CD14-positive monocyte (primary cell): Measurements from ENCODE around the gene TAC4. TPM values are rescaled to one million over a fixed set of nuclear protein-coding genes. Genes with fewer than 3 reads are reported as not detected.

Source experiments
- DNase-seq, 3 donors: peaks; one replicate each; pipeline ENCODE4 v3.0.0-alpha.2; 2011 to 2022
- H2AFZ ChIP-seq: 2 replicates; pipeline ENCODE4 v1.6.0; 2012; ENCODE audit warnings: mild to moderate bottlenecking, low read depth, low read length, inconsistent platforms; ENCODE audit not compliant: insufficient read depth, poor library complexity, severe bottlenecking
- H3K27ac ChIP-seq, 2 donors: 1 replicate in 1 of 2; 2 replicates in 1 of 2; pipeline ENCODE4 v1.5.1; 2012 to 2013; ENCODE audit warnings: low read length in 2 of 2, control low read depth in 1 of 2, inconsistent platforms in 1 of 2, low read depth in 1 of 2, mild to moderate bottlenecking in 1 of 2
- H3K27me3 ChIP-seq, 2 donors: one replicate each; pipeline versions ENCODE4 v1.6.0 to v1.6.1; 2011 to 2013; ENCODE audit warnings: low read length in 2 of 2; ENCODE audit not compliant: control insufficient read depth in 2 of 2, insufficient read depth in 2 of 2
- H3K36me3 ChIP-seq, 2 donors: replicated peaks in 1 of 2; 1 replicate in 1 of 2; 2 replicates in 1 of 2; pipeline versions ENCODE4 v1.5.1 to v1.6.1; 2012 to 2013; ENCODE audit warnings: low read length in 2 of 2, control low read depth in 1 of 2, inconsistent platforms in 1 of 2, mild to moderate bottlenecking in 1 of 2; ENCODE audit not compliant: insufficient read depth in 2 of 2, control insufficient read depth in 1 of 2
- H3K4me1 ChIP-seq, 2 donors: 1 replicate in 1 of 2; 2 replicates in 1 of 2; pipeline versions ENCODE4 v1.5.1 to v1.6.1; 2012 to 2013; ENCODE audit warnings: low read length in 2 of 2, control low read depth in 1 of 2, inconsistent platforms in 1 of 2, mild to moderate bottlenecking in 1 of 2, moderate library complexity in 1 of 2; ENCODE audit not compliant: insufficient read depth in 2 of 2, control insufficient read depth in 1 of 2
- H3K4me2 ChIP-seq: replicated peaks from 2 replicates; pipeline ENCODE3; 2012; ENCODE audit warnings: low read length, moderate library complexity, mild to moderate bottlenecking; ENCODE audit not compliant: poor library complexity, severe bottlenecking; ENCODE audit errors: extremely low read depth
- H3K4me3 ChIP-seq, 3 experiments: fragments of 200-600 bp in 1 of 3; sonication (generic) in 1 of 3; replicated peaks in 1 of 3; 1 replicate in 2 of 3; 2 replicates in 1 of 3; pipeline ENCODE4 v1.5.1; 2011 to 2013; ENCODE audit warnings: low read length in 3 of 3, mild to moderate bottlenecking in 3 of 3, control low read depth in 2 of 3, low read depth in 2 of 3, inconsistent platforms in 1 of 3, moderate library complexity in 1 of 3
- H3K79me2 ChIP-seq: 2 replicates; pipeline ENCODE4 v1.6.0; 2012; ENCODE audit warnings: mild to moderate bottlenecking, control low read depth, inconsistent platforms, low read length, moderate library complexity; ENCODE audit not compliant: insufficient read depth
- H3K9ac ChIP-seq: 2 replicates; pipeline ENCODE4 v1.6.0; 2017; ENCODE audit warnings: low read length, mild to moderate bottlenecking; ENCODE audit not compliant: insufficient read depth, poor library complexity, severe bottlenecking
- H3K9me3 ChIP-seq, 2 donors: replicated peaks in 1 of 2; 1 replicate in 1 of 2; 2 replicates in 1 of 2; pipeline versions ENCODE4 v1.5.1 to v1.6.1; 2012 to 2013; ENCODE audit warnings: low read length in 2 of 2, control low read depth in 1 of 2; ENCODE audit not compliant: control insufficient read depth in 1 of 2, insufficient read depth in 1 of 2
- H4K20me1 ChIP-seq: 2 replicates; pipeline ENCODE4 v1.6.0; 2012; ENCODE audit warnings: mild to moderate bottlenecking, low read length, control low read depth, moderate library complexity; ENCODE audit not compliant: insufficient read depth
- H3K27ac Mint-ChIP-seq, 7 donors: one replicate each; pipeline ENCODE4 v1.8.0; 2020; ENCODE audit warnings: mild to moderate bottlenecking in 7 of 7, mixed read lengths in 7 of 7, moderate library complexity in 6 of 7, inconsistent platforms in 2 of 7
- H3K27me3 Mint-ChIP-seq, 3 donors: one replicate each; pipeline ENCODE4 v1.8.0; 2021 to 2022; ENCODE audit warnings: low read depth in 3 of 3, mild to moderate bottlenecking in 3 of 3, mixed read lengths in 3 of 3, moderate library complexity in 3 of 3, inconsistent platforms in 1 of 3
- H3K36me3 Mint-ChIP-seq, 2 donors: one replicate each; pipeline ENCODE4 v1.8.0; 2020; ENCODE audit warnings: mixed read lengths in 2 of 2, inconsistent platforms in 1 of 2, mild to moderate bottlenecking in 1 of 2
- H3K4me1 Mint-ChIP-seq: one replicate; pipeline ENCODE4 v1.8.0; 2020; ENCODE audit warnings: mild to moderate bottlenecking, mixed read lengths
- H3K4me3 Mint-ChIP-seq, 2 donors: one replicate each; pipeline ENCODE4 v1.8.0; 2020; ENCODE audit warnings: mild to moderate bottlenecking in 2 of 2, mixed read lengths in 2 of 2, moderate library complexity in 1 of 2
- H3K9me3 Mint-ChIP-seq, 7 donors: one replicate each; pipeline ENCODE4 v1.8.0; 2020 to 2022; ENCODE audit warnings: mixed read lengths in 7 of 7, mild to moderate bottlenecking in 6 of 7, moderate library complexity in 6 of 7, inconsistent platforms in 2 of 7
- CTCF ChIP-seq: fragments of 200-600 bp; IDR thresholded peaks from one replicate; pipeline ENCODE4 v1.8.0; 2022; ENCODE audit warnings: antibody characterized with exemption, mild to moderate bottlenecking
- WGBS: methylation state at CpG from one replicate; pipeline ENCODE4 v1.1.5; 2013; ENCODE audit warnings: missing lambda C conversion rate; ENCODE audit not compliant: insufficient coverage; 5-methylcytosine and 5-hydroxymethylcytosine counted together
- intact Hi-C, 2 donors: fragments of 100-400 bp; cut with micrococcal nuclease; formaldehyde crosslinking; loops; one replicate each; pipeline versions ENCODE4 v1.15.0 to v1.15.1; 2023
- polyA plus RNA-seq, 3 donors: library from polyadenylated mRNA; depleted of rRNA in 1 of 3; unstranded in 2 of 3; stranded (reverse) in 1 of 3; fragments of 300-500 nt in 2 of 3; fragments of >200 nt in 1 of 3; fragmentation: Illumina TruSeq in 2 of 3; gene quantifications; 1 replicate in 2 of 3; 2 replicates in 1 of 3; pipeline ENCODE4 v1.2.3, GENCODE V29; 2012 to 2021

The TAC4 gene
- polyA plus RNA-seq, 3 donors: not detected

- peak overlapping the region in 1 of 7 donors; percentile 18 for H3K27ac Mint-ChIP-seq
Observed at GRCh38 chr17:49858796-49859195, 10.9 kb upstream of the TAC4 start.

GRCh38 chr17:49854126-49854525 is 6.3 kb upstream of the TAC4 start:
- TF ChIP-seq CTCF: no peak
- H3K4me3 Mint-ChIP-seq: peak overlapping the region in 1 of 2 donors; percentile 15
- WGBS: 53% methylated on average over 5 of the region's 5 CpGs

More at GRCh38 chr17:49858796-49859195, 10.9 kb upstream of the TAC4 start:
- WGBS: 8% methylated on average over 4 of the region's 6 CpGs
- Histone ChIP-seq H3K27me3 (peaks cover 0 to 11% of the 10 kb centered on the region in 2 donors), H3K36me3 (no peaks in the 10 kb centered on the region), H4K20me1 (no peaks in the 10 kb centered on the region), H3K4me3 (no peak overlapping the region), H3K27ac (no peak overlapping the region), H3K79me2 (no peaks in the 10 kb centered on the region), H3K4me1 (peaks cover 6 to 11% of the 10 kb centered on the region in 2 donors), H2AFZ (no peak overlapping the region), H3K9ac (no peak overlapping the region), H3K9me3 (no peaks in the 10 kb centered on the region), H3K4me2 (no peak overlapping the region)
- Mint-ChIP-seq H3K4me3 (no peak overlapping the region), H3K4me1 (peaks cover 17% of the 10 kb centered on the region), H3K36me3 (no peaks in the 10 kb centered on the region), H3K27me3 (peaks cover 8 to 24% (median 20%) of the 10 kb centered on the region in 3 donors), H3K9me3 (no peaks in the 10 kb centered on the region)
- TF ChIP-seq CTCF: no peak
- DNase-seq: no peak
- intact Hi-C loops: loop anchor here in 1 of 2 donors (10.0 kb wide), 1 partner anchor 284 kb away; the partner anchor contains the start of gene NXPH3

More at GRCh38 chr17:49854126-49854525, 6.3 kb upstream of the TAC4 start:
- no peak for DNase-seq
- no peaks in the 10 kb centered on the region for H3K36me3 Mint-ChIP-seq
- H3K4me1 Mint-ChIP-seq: peaks cover 31% of the 10 kb centered on the region
- Histone ChIP-seq H4K20me1 (no peaks in the 10 kb centered on the region), H3K27ac (no peak overlapping the region), H3K9ac (no peak overlapping the region), H3K27me3 (peaks cover 0 to 3% of the 10 kb centered on the region in 2 donors), H3K79me2 (no peaks in the 10 kb centered on the region), H3K4me1 (peaks cover 20 to 27% of the 10 kb centered on the region in 2 donors), H3K4me2 (no peak overlapping the region), H2AFZ (no peak overlapping the region), H3K4me3 (no peak overlapping the region), H3K9me3 (no peaks in the 10 kb centered on the region), H3K36me3 (no peaks in the 10 kb centered on the region)
- peaks cover 17 to 27% (median 19%) of the 10 kb centered on the region in 3 donors for H3K27me3 Mint-ChIP-seq
- H3K27ac Mint-ChIP-seq: no peak overlapping the region
- H3K9me3 Mint-ChIP-seq: peaks cover 0 to 2% (median 0%) of the 10 kb centered on the region in 7 donors
- intact Hi-C loops: loop anchor here in 1 of 2 donors (10.0 kb wide), 1 partner anchor 279 kb away; the partner anchor contains the start of gene NXPH3
